ENCODE data around the gene CIRBP.

Gene CIRBP

GRCh38 chr19:1269065-1269477 lies at the start of gene CIRBP:
Gene CIRBP (plus strand): TSS chr19:1269332. CDS start chr19:1270934, 1,602 bp downstream.
- no peak for TF ChIP-seq CTCF (IDR thresholded peaks at IDR 0.05; ENCODE audit: borderline replicate concordance, insufficient read depth, low read depth, low read length)
- H3K4me3 ChIP-seq (ENCODE audit: low read depth, low read length): peak within 1 kb of the TSS; percentile 81

GRCh38 chr19:1219786-1220476 lies 49.2 kb upstream of the CIRBP start:
- TF ChIP-seq CTCF (IDR thresholded peaks at IDR 0.05; ENCODE audit: borderline replicate concordance, insufficient read depth, low read depth, low read length): no peak
- H3K4me3 ChIP-seq (ENCODE audit: low read depth, low read length): no peak overlapping the region

GRCh38 chr19:1220477-1220930 lies 48.6 kb upstream of the CIRBP start:
- peak; percentile 28; the same call in 1 of the 2 replicates for TF ChIP-seq CTCF (IDR thresholded peaks at IDR 0.05; ENCODE audit: borderline replicate concordance, insufficient read depth, low read depth, low read length)
- no peak overlapping the region for H3K4me3 ChIP-seq (ENCODE audit: low read depth, low read length)

GRCh38 chr19:1220976-1221903 lies 47.9 kb upstream of the CIRBP start:
- no peak overlapping the region for H3K4me3 ChIP-seq (ENCODE audit: low read depth, low read length)
- TF ChIP-seq CTCF (IDR thresholded peaks at IDR 0.05; ENCODE audit: borderline replicate concordance, insufficient read depth, low read depth, low read length): peak; percentile 52; the same call in 1 of the 2 replicates

- no peak overlapping the region for H3K4me3 ChIP-seq (ENCODE audit: low read depth, low read length)
- no peak for TF ChIP-seq CTCF (IDR thresholded peaks at IDR 0.05; ENCODE audit: borderline replicate concordance, insufficient read depth, low read depth, low read length)
Measured at GRCh38 chr19:1221904-1222255, 47.3 kb upstream of the CIRBP start.

- peak; percentile 35; the same call in 1 of the 2 replicates for TF ChIP-seq CTCF (IDR thresholded peaks at IDR 0.05; ENCODE audit: borderline replicate concordance, insufficient read depth, low read depth, low read length)
- H3K4me3 ChIP-seq (ENCODE audit: low read depth, low read length): no peak overlapping the region
Measured at GRCh38 chr19:1222394-1222793, 46.7 kb upstream of the CIRBP start.

Measured in GM12875 (cell line).